ENCODE data around the gene PLCB1. TPM values are rescaled to one million over a fixed set of nuclear protein-coding genes. Genes with fewer than 3 reads are reported as not detected.

PLCB1 gene
- total and polyA plus RNA-seq, 2 experiments from 2014 or later: 14.9 to 20.7 TPM

DNA sequence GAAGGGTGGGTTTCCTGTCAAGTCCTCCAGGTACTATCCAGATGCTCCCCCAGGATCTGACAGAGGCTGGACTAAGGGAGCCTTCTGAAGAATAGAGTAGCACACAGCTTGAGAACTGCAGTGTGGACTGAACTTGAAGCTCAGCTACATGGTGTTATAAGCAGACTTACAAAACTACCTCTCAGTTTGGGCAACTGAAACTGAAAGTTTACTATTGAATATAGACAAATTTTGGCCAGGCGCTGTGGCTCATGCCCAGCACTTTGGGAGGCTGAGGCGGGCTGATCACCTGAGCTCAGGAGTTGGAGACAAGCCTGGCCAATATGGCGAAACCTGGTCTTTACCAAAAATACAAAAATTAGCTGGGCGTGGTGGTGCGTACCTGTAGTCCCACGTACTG is 348.5 kb downstream of the PLCB1 start:
- no peak overlapping the region for H2AFZ ChIP-seq
- no peaks in the 10 kb centered on the region for H3K27me3 ChIP-seq (ENCODE audit: insufficient read depth)
- H3K9me3 Mint-ChIP-seq: no peaks in the 10 kb centered on the region
- no peaks in the 10 kb centered on the region for H3K4me1 Mint-ChIP-seq
- ATAC-seq (no peak), DNase-seq (ENCODE audit: low spot score) (no peak)
- no peaks in the 10 kb centered on the region for H3K9me2 ChIP-seq (ENCODE audit: insufficient read depth)
- no peaks in the 10 kb centered on the region for H3F3A ChIP-seq (replicated peaks; ENCODE audit: low read depth)
- TF ChIP-seq POLR2AphosphoS5 (IDR thresholded peaks at IDR 0.05; ENCODE audit: low read depth) (no peak), CREB1 (CRISPR knock-in tag; IDR thresholded peaks at IDR 0.05; ENCODE audit: low read depth) (no peak), ETS1 (IDR thresholded peaks at IDR 0.05) (no peak), EZH2 (IDR thresholded peaks at IDR 0.05; ENCODE audit: low read depth, unreplicated experiment) (no peak), NANOG (IDR thresholded peaks at IDR 0.05; ENCODE audit: borderline replicate concordance) (no peak), EZH2phosphoT487 (IDR thresholded peaks at IDR 0.05; ENCODE audit: unreplicated experiment) (no peak), STAT1 (IDR thresholded peaks at IDR 0.05; ENCODE audit: unreplicated experiment) (no peak), REST (IDR thresholded peaks at IDR 0.05; ENCODE audit: unreplicated experiment) (no peak), ZNF331 (CRISPR knock-in tag; IDR thresholded peaks at IDR 0.05; ENCODE audit: low read depth) (no peak), JUNB (IDR thresholded peaks at IDR 0.05; ENCODE audit: unreplicated experiment) (no peak), ZNF114 (CRISPR knock-in tag; IDR thresholded peaks at IDR 0.05) (no peak)
- TF ChIP-seq, protein P1, sequence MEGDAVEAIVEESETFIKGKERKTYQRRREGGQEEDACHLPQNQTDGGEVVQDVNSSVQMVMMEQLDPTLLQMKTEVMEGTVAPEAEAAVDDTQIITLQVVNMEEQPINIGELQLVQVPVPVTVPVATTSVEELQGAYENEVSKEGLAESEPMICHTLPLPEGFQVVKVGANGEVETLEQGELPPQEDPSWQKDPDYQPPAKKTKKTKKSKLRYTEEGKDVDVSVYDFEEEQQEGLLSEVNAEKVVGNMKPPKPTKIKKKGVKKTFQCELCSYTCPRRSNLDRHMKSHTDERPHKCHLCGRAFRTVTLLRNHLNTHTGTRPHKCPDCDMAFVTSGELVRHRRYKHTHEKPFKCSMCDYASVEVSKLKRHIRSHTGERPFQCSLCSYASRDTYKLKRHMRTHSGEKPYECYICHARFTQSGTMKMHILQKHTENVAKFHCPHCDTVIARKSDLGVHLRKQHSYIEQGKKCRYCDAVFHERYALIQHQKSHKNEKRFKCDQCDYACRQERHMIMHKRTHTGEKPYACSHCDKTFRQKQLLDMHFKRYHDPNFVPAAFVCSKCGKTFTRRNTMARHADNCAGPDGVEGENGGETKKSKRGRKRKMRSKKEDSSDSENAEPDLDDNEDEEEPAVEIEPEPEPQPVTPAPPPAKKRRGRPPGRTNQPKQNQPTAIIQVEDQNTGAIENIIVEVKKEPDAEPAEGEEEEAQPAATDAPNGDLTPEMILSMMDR (conservative IDR thresholded peaks at IDR 0.05; ENCODE audit: low read depth in 2 of 2): no peak
- TF ChIP-seq, protein P2, sequence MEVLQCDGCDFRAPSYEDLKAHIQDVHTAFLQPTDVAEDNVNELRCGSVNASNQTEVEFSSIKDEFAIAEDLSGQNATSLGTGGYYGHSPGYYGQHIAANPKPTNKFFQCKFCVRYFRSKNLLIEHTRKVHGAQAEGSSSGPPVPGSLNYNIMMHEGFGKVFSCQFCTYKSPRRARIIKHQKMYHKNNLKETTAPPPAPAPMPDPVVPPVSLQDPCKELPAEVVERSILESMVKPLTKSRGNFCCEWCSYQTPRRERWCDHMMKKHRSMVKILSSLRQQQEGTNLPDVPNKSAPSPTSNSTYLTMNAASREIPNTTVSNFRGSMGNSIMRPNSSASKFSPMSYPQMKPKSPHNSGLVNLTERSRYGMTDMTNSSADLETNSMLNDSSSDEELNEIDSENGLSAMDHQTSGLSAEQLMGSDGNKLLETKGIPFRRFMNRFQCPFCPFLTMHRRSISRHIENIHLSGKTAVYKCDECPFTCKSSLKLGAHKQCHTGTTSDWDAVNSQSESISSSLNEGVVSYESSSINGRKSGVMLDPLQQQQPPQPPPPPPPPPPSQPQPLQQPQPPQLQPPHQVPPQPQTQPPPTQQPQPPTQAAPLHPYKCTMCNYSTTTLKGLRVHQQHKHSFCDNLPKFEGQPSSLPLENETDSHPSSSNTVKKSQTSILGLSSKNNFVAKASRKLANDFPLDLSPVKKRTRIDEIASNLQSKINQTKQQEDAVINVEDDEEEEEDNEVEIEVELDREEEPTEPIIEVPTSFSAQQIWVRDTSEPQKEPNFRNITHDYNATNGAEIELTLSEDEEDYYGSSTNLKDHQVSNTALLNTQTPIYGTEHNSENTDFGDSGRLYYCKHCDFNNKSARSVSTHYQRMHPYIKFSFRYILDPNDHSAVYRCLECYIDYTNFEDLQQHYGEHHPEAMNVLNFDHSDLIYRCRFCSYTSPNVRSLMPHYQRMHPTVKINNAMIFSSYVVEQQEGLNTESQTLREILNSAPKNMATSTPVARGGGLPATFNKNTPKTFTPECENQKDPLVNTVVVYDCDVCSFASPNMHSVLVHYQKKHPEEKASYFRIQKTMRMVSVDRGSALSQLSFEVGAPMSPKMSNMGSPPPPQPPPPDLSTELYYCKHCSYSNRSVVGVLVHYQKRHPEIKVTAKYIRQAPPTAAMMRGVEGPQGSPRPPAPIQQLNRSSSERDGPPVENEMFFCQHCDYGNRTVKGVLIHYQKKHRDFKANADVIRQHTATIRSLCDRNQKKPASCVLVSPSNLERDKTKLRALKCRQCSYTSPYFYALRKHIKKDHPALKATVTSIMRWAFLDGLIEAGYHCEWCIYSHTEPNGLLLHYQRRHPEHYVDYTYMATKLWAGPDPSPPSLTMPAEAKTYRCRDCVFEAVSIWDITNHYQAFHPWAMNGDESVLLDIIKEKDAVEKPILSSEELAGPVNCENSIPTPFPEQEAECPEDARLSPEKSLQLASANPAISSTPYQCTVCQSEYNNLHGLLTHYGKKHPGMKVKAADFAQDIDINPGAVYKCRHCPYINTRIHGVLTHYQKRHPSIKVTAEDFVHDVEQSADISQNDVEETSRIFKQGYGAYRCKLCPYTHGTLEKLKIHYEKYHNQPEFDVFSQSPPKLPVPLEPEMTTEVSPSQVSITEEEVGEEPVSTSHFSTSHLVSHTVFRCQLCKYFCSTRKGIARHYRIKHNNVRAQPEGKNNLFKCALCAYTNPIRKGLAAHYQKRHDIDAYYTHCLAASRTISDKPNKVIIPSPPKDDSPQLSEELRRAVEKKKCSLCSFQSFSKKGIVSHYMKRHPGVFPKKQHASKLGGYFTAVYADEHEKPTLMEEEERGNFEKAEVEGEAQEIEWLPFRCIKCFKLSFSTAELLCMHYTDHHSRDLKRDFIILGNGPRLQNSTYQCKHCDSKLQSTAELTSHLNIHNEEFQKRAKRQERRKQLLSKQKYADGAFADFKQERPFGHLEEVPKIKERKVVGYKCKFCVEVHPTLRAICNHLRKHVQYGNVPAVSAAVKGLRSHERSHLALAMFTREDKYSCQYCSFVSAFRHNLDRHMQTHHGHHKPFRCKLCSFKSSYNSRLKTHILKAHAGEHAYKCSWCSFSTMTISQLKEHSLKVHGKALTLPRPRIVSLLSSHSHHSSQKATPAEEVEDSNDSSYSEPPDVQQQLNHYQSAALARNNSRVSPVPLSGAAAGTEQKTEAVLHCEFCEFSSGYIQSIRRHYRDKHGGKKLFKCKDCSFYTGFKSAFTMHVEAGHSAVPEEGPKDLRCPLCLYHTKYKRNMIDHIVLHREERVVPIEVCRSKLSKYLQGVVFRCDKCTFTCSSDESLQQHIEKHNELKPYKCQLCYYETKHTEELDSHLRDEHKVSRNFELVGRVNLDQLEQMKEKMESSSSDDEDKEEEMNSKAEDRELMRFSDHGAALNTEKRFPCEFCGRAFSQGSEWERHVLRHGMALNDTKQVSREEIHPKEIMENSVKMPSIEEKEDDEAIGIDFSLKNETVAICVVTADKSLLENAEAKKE (CRISPR knock-in tag; IDR thresholded peaks at IDR 0.05): no peak
- H3K27ac ChIP-seq (ENCODE audit: low read depth): no peak overlapping the region
- peaks cover 2% of the 10 kb centered on the region for H3K27me3 Mint-ChIP-seq (ENCODE audit: insufficient read depth, low read depth, poor library complexity)
- H3K4me2 ChIP-seq: no peak overlapping the region
- H3K36me3 Mint-ChIP-seq (ENCODE audit: low read depth): no peaks in the 10 kb centered on the region
- no peaks in the 10 kb centered on the region for H4K20me1 ChIP-seq (replicated peaks; ENCODE audit: insufficient read depth)
- no peaks in the 10 kb centered on the region for H3K4me1 ChIP-seq (ENCODE audit: insufficient read depth)
- H3K27ac Mint-ChIP-seq: no peak overlapping the region
- H3K4me3 Mint-ChIP-seq: no peak overlapping the region
- H3K79me2 ChIP-seq (replicated peaks; ENCODE audit: insufficient read depth): no peaks in the 10 kb centered on the region
- H3K36me3 ChIP-seq (ENCODE audit: insufficient read depth): no peaks in the 10 kb centered on the region
- no peak overlapping the region for H3K4me3 ChIP-seq
